Activated CD4-positive, CD25-positive, alpha-beta regulatory T cell treated with anti-CD3 and anti-CD28 coated beads, Interleukin-2, amount 50 U/mL, for 16 hours (primary cell): ENCODE results near the gene TRERF1.
"Not testable (repeated sequence)": the region's sequence is repeated elsewhere in the genome, so short reads cannot be mapped to it uniquely, and the experiment has no call there.

Experiments used
- DNase-seq: peaks from one replicate; pipeline ENCODE4 v3.0.0-alpha.2; 2020; ENCODE audit warnings: low read depth, low spot score

Gene TRERF1

DNA sequence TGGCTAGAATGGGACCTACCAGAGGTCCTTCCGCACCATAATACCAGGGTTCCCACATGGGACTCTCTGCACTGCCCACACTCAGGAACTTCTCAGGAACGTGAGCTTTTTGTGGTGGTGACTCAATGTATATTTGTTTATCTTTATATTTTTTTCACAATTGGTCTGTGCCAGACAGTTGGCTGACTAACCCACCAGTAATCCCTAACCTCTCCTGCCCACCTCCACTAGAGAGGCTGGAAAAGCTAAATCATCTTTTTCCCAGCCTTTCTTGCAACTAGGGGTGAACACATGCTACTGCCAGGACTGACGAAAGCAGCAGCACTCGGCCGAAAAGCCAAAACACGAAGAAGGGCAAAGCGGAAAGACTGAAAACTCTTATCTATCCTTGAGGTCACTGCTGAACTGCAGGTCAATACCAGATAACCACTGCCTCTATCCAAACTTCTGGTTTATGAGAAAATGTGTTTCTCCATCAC, 112.9 kb downstream of the TRERF1 start:
- no peak for DNase-seq

DNA sequence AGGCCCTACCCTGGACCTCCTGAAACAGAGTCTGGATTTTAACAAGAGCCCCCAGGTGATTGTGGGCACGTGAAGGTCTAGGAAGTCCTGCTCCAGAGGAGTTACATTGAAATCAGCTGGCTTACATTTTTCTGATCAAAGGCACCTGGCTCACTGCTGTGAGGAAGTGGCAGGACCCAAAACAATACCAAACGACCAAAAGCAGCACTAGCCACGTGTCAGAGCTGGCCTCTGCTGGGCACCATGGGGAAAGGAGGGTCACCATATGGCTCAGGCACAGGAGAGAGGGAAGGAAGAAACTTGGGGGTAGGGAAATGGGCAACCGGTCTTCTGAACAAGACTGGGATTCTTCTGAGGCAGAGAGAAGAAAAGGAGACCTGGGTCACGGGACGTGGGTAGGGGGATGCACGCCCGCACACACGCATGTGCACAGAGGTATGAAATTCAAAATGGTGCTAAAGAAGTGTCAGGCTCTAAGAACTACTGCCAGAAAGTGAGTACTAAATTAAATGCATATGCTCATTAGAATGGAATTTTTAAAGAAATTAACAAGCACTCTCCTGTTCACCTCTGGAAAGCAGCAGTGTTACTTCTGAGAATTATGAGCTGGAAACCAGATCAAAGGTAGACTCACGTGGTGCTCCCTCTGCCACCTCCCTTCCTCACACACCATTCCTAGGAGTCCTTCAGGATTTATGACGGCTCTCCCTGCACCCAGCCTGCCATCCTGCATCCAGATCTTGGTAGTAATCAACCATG, 113.6 kb downstream of the TRERF1 start:
- no peak for DNase-seq

DNA sequence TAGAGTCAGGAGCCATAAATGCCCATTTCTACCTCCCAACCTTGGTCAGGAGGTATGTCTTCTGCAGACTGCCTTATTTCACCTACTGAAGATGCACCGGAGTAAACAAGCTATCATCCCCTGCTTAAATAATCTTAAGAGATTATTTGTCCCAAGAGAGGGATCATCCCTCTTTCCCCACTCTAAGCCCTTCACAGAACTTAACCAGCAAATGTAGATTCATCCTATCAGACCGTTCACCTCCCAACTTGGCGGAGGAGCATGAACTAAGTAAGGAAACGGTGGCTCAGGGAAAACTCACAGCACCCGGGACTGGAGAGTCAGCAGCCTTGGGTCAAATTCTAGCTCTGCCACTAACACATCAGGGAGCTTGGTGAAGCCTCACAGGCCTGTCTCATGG, 115.3 kb downstream of the TRERF1 start:
- DNase-seq, result no peak

DNA sequence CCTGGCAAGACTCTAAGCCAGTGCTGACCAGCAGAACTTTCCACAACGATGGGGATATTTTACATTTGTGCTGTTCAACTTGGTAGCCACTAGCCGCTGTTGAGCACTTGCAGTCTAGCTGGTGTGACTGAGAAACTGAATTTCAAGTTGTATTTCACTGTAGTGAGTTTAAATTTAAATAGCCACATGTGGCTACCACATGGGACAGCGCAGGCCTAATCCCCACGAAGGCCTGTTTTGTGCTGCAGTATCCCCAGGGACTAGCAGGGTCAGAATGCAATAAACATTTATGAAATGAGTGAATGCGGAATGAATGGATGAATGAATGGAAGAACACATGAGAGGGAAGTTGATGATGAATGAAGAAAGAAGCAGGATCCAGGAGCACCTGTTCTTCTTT, 115.8 kb downstream of the TRERF1 start:
- DNase-seq, result no peak

DNA sequence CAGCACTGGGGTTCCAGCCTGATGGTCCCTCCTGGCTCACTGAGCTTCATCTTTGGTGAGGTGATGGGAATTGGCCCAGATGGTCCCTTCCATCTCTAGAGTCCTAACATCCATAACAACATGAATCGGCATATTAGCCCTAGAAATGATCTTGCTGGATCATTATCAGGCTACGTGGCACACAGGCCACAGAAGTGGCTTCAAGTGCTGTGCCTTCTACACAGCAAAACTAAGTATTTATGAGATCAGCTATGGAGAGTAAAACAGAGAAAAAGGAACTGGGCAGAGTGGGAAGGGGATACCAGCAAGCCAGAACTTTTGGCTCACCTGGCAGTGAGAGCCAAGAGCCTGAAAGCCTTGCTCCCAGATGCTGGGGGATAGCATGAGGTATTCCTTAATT, 116.9 kb downstream of the TRERF1 start:
- no peak for DNase-seq

DNA sequence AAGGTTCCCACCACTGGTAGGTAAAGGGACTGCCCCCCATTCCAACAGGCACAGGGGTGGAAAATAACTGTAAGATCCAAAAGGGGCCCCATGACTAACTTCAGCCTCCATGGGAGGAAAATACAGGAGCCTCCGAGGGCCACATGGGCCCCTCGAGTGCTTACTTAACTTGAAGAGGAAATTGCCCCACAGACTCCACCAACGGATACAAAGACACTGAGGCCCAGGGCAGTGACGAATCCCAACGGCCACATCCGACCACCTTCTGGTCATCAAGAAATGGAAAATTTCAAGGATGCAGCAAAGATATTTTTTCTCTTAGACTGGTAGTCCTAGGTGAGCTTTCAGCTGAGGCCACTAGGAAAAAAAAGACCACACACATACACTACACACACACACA, 118.1 kb downstream of the TRERF1 start:
- DNase-seq, result no peak

DNA sequence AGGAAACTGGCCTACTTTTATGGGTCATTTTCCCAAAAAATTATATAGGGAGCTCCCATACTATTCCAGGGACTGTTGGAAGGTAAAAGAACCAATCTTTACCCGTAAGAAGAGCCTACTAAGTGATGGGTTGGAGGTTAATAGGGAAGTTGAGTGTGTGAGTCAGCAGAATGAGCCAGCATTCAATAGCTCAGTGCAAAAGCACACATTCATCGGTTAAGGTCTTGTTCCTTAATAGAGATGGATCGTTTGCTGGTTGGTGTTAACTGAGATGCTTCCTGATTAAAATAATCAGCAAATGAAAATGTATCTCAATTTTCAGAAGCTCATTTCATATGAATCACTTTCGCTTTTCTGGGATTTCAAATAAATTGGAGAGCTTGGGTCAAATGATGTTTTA, 118.8 kb downstream of the TRERF1 start:
- DNase-seq, result no peak

DNA sequence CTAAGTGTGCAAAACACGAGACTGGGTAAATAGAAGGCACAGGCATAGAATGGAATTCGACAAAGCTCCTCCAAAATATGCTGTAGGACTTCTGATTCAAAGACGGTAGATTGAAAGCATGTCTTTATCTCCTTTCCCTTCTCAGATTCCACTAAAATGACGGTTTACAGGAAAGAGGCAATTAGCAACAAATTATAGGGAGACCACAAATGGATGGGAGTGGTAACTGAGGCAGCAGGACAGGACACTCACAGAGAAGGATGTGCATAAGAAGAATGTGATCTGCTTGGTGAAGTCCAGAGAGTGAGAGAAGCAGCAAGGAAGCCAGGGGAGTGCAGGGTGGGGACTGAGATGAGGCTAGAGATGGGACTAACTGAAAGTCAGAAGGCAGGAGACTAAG, 120.7 kb downstream of the TRERF1 start:
- no peak for DNase-seq

DNA sequence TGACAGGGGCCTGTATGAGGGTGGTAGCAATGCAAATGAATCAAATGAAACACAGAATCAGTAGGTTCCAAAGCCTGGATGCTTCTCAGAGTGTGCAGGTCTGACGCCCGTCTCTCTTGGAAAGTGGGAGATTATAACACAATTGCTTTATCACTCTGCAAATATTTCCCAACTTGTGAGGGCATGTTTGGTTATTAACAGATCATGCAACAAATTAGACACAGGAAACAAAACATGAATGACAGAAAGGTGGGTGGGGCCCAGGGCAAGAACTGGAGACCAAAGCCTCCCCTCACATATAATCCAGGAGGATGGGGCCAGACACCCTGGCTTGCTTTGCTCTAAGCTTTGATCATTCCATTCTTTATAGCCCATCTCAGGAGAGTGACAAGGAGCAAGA, 125.5 kb downstream of the TRERF1 start:
- no peak for DNase-seq

DNA sequence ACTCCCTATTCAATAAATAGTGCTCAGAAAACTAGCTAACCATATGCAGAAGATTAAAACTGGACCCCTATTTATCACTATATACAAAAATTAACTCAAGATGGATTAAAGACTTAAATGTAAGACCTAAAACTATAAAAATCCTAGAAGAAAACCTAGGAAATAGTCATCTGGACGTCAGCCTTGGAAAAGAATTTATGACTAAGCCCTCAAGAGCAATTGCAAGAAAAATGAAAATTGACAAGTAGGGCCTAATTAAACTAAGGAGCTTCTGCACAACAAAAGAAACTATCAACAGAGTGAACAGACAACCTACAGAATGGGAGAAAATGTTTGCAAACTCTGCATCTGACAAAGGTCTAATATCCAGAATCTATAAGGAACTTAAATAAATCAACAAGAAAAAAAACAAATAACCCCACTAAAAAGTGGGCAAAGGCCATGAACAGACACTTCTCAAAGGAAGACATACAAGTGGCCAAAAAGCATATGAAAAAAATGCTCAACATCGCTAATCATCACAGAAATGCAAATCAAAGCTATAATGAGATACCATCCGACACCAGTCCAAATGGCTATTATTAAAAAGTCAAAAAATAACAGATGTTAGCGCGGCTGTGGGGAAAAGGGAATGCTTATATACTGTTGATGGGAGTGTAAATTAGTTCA, 126.9 kb downstream of the TRERF1 start:
- DNase-seq, result not testable (repeated sequence)

DNA sequence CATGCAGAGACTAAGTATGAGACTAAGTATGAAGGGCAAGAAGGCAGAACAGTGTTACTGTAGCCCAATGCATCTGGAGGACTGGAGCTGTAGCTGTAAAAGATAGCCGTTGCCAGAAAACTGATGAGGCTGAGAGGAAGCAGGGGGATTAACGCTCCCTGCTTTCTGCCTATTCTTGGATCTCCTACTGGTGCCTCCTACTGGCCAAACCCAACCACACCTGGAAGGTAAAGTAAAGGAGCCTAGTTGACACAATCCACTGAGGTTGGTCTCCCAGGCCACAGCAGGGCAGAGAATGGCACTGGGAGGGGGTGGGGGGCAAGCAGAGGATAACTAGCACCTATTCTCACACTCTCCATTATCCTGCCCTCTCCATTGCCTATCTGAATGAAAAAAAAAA, 129.1 kb downstream of the TRERF1 start:
- DNase-seq, result no peak

DNA sequence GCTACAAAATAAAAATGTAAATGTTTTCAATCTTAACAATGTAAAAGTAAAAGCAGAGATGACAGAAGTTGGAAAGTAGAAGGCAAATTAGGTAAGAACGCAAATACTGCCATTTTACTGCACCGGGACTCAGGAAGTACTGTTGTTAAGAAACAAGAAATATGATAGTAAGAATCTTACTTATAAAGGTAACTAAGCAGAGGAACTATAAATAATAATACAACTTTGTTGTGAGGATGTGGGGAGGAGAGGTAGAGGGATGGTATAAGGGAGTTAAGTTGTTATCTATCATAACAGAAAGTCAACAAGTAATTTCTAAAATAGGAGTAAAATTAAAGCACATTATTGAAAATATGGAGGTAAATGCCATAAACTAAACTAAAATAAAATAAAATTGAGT, 129.8 kb downstream of the TRERF1 start:
- no peak for DNase-seq

DNA sequence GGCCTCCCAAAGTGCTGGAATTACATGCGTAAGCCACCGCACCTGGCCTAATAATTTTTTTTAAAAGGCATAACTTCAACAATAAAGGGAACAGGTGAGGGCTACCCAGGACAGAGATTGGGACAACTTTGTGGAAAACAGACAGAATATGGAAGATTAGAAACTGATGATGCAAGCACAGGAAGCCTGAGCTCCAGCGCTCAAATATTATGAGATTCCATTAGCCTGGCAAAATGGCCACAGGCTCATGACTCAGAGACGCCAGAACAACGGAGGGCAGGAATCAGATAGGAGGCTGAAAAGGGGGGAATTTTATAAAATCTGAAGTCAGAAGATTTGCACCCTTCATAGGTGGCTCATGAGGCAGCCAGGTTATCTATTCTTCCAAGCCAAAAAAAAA, 131.0 kb downstream of the TRERF1 start:
- DNase-seq, result no peak

DNA sequence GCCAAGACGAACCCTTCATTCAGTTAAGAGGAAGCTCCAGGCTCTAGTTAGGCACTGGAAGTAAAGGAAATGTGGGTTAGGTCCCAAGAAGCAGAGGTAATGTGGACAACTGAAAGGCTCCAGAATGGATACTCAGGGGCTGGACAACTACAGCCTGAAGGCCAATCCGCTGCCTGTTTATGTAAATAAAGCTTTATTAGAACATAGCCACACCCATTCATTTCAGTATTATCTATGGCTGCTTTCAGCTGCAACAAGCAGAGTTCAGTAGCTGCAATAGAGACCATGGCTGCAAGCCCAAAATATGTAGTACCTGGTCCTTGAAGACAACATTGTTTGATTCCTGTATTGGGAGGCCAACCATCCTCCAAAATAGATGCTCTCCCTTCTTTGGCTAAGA, 133.2 kb downstream of the TRERF1 start:
- no peak for DNase-seq

DNA sequence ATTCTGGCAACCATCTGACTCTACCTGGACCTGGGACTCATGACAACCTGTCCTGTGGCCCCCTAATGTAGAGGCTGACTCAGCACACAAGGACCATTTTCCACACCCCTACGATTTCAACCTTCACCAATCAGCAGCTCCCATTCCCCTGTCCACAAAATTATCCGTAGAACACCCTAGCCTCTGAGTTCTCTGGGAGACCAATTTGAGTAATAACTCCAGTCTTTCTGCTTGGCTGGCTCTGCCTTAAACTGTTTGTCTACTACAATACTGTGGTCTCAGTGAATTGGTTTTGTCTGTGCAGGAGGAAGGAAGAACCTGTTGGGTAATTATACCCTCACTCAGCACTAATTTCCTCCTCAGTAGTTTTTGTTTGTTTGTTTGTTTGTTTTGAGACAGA, 134.7 kb downstream of the TRERF1 start:
- DNase-seq, result no peak

DNA sequence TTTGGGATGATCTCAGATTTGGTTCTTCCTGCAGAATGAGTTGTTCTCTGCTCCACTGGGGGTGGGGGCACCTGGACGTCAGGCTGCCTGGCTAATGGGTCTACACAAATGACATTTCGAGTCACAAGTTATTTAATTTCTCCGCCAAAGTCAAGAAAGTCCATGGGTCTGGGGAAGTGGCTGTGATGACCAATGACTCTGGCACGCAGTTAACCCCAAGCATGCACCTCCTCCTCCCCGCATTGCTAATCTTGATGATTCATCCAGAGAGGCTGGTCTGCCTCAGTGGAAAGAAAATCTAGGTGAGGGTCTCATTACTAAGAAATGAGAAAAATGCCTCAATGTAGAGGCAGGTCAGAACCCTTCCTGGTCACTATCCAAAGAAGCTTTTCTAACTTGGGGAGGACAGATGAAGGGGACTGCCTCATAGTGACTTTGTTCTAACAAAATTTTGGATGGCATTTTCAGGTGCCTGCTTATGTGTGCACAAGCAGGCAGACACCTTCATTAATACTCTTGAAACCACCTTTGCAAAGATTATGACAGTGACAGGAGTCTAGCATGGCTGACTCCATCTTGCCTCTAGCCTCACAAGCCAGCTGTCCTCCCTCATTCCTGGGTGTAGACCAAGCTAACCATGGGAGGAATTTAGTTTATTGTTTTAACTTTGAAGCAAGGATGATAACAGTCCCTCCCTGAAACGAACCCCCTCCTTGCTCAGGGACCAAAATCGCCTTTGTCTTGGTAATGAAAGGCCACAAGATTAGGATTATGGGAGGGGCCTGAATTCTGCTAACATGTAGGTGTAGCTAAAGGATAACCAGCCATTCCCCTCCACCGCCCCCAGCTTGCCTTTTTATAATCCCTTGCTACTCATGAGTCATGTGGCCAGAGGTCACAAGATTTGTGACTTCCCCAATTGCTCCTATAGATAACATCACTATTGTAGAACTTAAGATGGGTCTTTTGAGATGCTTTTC, 135.4 kb downstream of the TRERF1 start:
- no peak for DNase-seq

DNA sequence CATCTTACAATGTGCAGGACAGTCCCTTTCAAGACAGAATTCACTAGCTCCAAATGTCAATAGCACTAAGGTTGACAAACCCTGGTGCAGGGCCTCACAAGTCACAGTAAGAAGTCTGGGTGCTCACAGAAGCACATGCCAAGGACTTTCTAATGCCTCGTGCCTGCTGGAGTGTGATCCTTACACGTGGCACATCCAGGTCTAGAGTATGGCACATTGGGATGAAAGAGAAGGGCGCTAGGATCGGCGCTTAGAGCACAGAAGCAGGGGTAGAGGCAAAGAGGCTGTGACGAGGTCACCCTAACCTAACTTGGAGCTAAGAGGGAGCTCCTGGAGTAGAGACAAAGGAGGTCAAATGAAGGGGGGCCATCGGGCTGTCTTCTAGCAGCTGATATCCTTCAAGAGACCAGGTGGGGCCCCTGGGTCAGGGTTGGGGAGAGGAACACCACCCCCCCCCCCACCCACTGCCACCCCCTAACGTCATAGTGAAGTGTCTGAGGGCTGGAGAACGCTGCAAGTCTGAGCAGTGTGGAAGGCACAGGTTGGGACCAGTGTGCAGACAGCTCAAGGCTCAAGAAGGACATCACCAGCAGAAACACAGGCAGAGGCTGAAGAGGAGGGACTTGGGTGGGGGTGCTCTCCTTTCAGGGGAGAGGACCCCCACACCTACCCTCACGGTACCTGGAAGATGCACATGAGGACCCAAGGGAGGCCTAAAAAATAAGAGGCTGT, 136.3 kb downstream of the TRERF1 start:
- no peak for DNase-seq

DNA sequence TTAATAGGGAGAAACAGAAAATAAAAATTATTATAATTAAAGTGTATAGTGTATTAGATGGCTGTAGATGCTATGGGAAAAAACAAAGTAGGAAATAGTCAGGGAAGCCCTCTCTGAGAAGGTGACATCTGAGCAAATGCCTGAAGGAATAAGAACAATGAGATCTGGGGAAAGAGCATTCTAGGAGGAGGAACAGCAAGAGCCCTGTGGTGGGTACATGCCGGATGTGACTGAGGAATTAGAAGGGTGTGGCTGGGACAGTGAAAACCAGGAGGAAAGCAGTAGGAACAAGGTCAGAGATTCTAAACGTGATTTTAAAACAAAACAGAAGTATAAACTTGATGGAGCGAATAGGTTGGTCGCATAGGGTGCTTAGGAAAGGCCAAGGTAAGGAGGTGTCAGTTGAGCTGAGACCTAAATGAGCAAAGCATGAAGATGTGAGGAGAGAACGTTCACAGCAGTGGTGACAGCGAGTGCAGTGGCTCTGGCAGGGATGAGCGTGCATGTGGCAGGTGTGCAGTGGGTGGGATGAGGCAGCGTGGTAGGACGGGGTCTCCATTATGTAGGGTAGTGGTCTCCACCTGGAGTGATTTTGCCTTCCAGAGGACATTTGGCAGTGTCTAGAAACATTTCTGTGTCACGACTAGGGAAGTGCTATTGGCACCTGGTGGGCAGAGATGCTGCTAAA, 137.0 kb downstream of the TRERF1 start:
- no peak for DNase-seq

DNA sequence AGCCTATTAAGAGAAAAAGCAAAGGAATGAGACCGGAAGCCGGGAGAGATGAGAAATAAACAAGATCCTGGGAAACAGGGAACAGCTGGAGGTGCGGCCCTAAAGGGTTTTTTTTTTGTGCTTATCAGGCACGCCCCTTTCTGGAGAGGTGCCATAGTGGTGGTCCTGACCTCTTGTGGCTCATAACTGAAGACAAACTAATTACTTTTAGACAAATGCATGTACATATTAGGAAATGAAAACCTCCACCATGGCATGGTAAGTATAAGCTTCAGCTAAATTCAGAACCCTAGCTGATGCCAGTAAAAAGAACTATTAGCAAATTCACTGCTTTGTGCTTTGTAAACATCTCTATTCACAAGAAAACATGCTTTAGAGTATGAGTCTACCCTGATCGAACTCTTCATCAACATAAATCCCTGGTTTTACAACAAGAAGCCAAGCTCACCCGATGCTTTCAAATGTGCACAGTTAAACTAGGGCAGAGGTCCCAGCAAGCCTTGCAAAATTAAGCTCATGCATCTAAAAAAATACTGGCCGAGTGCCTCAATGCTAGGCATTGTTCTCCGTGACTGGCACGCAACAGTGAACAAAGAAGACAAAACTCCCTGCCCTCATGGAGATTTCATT, 137.7 kb downstream of the TRERF1 start:
- DNase-seq, result no peak

DNA sequence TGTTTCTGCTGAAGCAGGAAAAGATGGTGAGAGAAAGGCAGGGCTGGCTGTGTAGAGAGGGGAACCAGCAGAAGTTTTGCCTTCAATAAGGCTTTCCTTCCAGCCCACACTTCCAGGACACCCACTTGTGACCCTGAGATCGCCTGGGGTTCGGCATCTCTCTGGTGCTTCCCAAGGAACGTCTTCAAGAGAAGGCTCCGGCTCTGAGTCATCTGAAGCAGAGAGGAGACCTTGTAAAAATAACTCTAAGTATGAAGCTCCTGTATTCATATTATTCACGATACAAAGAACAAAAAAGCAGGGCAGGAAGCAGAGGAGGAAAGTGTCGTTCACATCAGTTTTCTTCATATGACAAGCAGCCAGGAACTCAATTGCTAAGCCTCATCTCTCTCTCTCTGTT, 138.7 kb downstream of the TRERF1 start:
- DNase-seq, result no peak

DNA sequence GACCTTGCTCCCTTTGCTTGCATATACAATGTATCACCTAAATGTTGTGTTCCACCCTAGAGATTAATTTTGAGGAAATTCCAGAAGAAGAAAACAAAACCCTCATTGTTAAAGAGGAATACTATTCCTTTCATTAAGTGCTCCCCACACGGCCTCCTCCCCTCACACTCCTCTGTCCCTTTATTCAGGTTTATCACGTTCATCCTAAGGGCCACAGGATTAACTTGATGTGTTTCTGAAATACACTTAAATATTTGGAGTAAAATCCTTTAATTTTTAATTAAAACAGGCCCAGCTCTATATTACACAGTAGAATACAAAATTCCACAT, 144.6 kb downstream of the TRERF1 start:
- DNase-seq, result no peak
